Esophagus muscularis mucosa (tissue), 4 donors: ENCODE measurements around the gene VAMP1. TPM values are rescaled to one million over a fixed set of nuclear protein-coding genes. Genes with fewer than 3 reads are reported as not detected.
"Not testable (repeated sequence)": the region's sequence is repeated elsewhere in the genome, so short reads cannot be mapped to it uniquely, and the experiment has no call there.

Source experiments
- DNase-seq: peaks from one replicate; pipeline ENCODE4 v3.0.0-alpha.2; 2017; ENCODE audit errors: extremely low spot score
- H3K27ac ChIP-seq, 4 donors: fragments of 200-600 bp; sonication (generic); replicated peaks in 1 of 4; 1 replicate in 3 of 4; 2 replicates in 1 of 4; pipeline ENCODE4 v1.5.1; 2016 to 2019; ENCODE audit warnings: mild to moderate bottlenecking in 1 of 4
- H3K27me3 ChIP-seq, 4 donors: fragments of 200-600 bp; sonication (generic); one replicate each; pipeline versions ENCODE4 v1.5.1 to v1.6.0; 2016 to 2019
- H3K36me3 ChIP-seq, 4 donors: fragments of 200-600 bp; sonication (generic); one replicate each; pipeline ENCODE4 v1.5.1; 2016 to 2019
- H3K4me1 ChIP-seq, 4 donors: fragments of 200-600 bp; sonication (generic); one replicate each; pipeline ENCODE4 v1.5.1; 2016 to 2019
- H3K4me3 ChIP-seq, 4 donors: fragments of 200-600 bp; sonication (generic); 1 replicate in 2 of 4; 2 replicates in 2 of 4; pipeline ENCODE4 v1.5.1; 2016 to 2019; ENCODE audit warnings: mild to moderate bottlenecking in 4 of 4, moderate library complexity in 1 of 4
- H3K9me3 ChIP-seq, 4 donors: fragments of 200-600 bp; sonication (generic); 1 replicate in 3 of 4; 2 replicates in 1 of 4; pipeline ENCODE4 v1.5.1; 2016 to 2019
- EP300 ChIP-seq: sonication (generic); formaldehyde crosslinking; IDR thresholded peaks from one replicate; pipeline ENCODE4 v1.6.1; 2017; ENCODE audit warnings: antibody characterized with exemption
- POLR2A ChIP-seq: fragments of 450-650 bp; IDR thresholded peaks from one replicate; pipeline ENCODE4 v1.6.1; 2017; ENCODE audit warnings: antibody characterized with exemption, moderate library complexity, mild to moderate bottlenecking, low read depth
- POLR2AphosphoS5 ChIP-seq, 2 donors: sonication (generic); formaldehyde crosslinking; IDR thresholded peaks; one replicate each; pipeline ENCODE4 v1.6.1; 2017; ENCODE audit warnings: antibody characterized with exemption in 2 of 2
- WGBS: methylation state at CpG from one replicate; pipeline ENCODE4 v1.1.5; 2018; 5-methylcytosine and 5-hydroxymethylcytosine counted together
- intact Hi-C: fragments of 100-400 bp; cut with DNase I; formaldehyde crosslinking; loops from one replicate; pipeline ENCODE4 v1.15.1; 2023
- total RNA-seq, 4 donors: library from RNA; depleted of rRNA; stranded (reverse); fragments of >200 nt; gene quantifications; one replicate each; pipeline versions ENCODE4 v1.1.0 to v1.2.1, GENCODE V29; 2016
- TF ChIP-seq, protein P1 (sequence below), 3 experiments: fragments of 200-600 bp in 2 of 3; fragments of 450-650 bp in 1 of 3; sonication (generic) in 2 of 3; IDR thresholded peaks; one replicate each; pipeline ENCODE4 v1.5.1; 2017 to 2019; ENCODE audit warnings: antibody characterized with exemption in 3 of 3, mild to moderate bottlenecking in 2 of 3, moderate library complexity in 1 of 3

The VAMP1 gene
- total RNA-seq, 4 donors from 2014 or later, result 4.5 to 8.7 (median 6.7) TPM

DNA sequence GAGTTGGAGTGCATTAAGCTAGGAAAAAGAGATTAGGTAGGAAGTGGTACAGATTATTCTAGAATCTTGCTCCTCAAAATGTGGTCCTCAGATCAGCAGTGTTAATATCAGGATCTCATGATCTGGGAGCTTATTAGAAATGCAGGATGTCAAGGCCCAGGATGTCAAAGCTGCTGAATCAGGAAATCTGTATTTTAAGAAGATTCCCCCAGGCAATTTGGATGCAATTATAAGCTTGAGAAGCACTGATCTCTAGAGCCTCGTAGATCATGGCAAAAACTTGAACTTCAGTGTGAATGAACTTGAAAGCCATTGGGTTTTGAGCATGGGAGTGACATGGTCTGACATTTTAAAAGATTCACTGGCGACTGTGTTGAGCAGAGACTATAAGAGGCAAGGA, 30.0 kb upstream of the VAMP1 start:
- Histone ChIP-seq H3K27me3 (no peaks in the 10 kb centered on the region), H3K4me3 (no peak overlapping the region), H3K36me3 (peaks cover 10 to 62% (median 41%) of the 10 kb centered on the region in 4 donors), H3K27ac (no peak overlapping the region), H3K9me3 (no peaks in the 10 kb centered on the region), H3K4me1 (peaks cover 2 to 13% (median 3%) of the 10 kb centered on the region in 4 donors)
- no peak for DNase-seq
- TF ChIP-seq, protein P1, sequence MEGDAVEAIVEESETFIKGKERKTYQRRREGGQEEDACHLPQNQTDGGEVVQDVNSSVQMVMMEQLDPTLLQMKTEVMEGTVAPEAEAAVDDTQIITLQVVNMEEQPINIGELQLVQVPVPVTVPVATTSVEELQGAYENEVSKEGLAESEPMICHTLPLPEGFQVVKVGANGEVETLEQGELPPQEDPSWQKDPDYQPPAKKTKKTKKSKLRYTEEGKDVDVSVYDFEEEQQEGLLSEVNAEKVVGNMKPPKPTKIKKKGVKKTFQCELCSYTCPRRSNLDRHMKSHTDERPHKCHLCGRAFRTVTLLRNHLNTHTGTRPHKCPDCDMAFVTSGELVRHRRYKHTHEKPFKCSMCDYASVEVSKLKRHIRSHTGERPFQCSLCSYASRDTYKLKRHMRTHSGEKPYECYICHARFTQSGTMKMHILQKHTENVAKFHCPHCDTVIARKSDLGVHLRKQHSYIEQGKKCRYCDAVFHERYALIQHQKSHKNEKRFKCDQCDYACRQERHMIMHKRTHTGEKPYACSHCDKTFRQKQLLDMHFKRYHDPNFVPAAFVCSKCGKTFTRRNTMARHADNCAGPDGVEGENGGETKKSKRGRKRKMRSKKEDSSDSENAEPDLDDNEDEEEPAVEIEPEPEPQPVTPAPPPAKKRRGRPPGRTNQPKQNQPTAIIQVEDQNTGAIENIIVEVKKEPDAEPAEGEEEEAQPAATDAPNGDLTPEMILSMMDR (IDR thresholded peaks at IDR 0.05), result no peak
- TF ChIP-seq POLR2AphosphoS5 (IDR thresholded peaks at IDR 0.05) (no peak), EP300 (no peak), POLR2A (no peak)
- intact Hi-C loops, result no loop called here
- 86% methylated on average over 2 of the region's 2 CpGs for WGBS

DNA sequence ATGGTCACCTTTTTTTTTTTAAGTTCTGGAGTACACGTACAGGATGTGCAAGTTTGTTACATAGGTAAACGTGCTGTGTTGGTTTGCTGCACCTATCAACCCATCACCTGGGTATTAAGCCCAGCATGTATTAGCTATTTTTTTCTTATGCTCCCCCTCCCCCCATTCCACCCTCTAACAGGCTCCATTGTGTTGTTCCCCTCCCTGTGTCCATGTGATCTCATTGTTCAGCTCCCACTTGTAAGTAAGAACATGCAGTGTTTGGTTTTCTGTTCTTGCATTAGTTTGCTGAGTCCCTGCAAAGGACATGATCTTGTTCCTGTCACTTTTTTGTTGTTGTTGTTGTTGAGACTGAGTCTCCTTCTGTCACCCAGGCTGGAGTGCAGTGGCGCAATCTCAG, 26.8 kb upstream of the VAMP1 start:
- H3K4me1 ChIP-seq, result peaks cover 20 to 31% (median 21%) of the 10 kb centered on the region in 4 donors
- intact Hi-C loops, DNase-seq, H3K27ac ChIP-seq, H3K9me3 ChIP-seq, H3K27me3 ChIP-seq, H3K4me3 ChIP-seq: not testable (repeated sequence)
- H3K36me3 ChIP-seq, result peaks cover 10 to 46% (median 37%) of the 10 kb centered on the region in 4 donors
- 69% methylated on average over 3 of the region's 3 CpGs for WGBS

DNA sequence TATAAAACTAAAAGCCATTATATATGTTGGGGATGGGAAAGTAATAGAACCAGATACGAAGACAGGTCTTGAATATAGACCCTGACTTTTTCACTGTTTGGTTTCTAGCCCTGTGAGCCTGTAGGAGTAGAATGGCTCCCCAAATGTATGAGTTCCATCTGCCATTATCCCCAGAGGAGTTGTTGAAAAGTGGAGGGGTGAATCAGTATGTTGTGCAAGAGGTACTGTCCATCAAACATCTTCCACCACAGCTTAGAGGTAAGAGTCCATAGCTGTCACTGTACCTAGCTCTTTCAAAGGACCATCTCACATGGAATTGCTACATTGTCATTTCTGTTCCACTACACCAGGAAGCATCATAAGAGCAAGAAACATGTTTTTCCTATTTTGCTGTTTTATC, 24.5 kb upstream of the VAMP1 start:
- intact Hi-C loops, result loop anchor here (2.0 kb wide), 1 partner anchor 38 kb away; no protein-coding TSS in a partner anchor
- DNase-seq, result no peak
- H3K36me3 ChIP-seq, result peaks cover 10 to 57% (median 48%) of the 10 kb centered on the region in 4 donors
- no peaks in the 10 kb centered on the region for H3K9me3 ChIP-seq
- WGBS, result 50% methylated on average over 1 of the region's 1 CpG
- peak overlapping the region in 1 of 4 donors; percentile 92 for H3K27ac ChIP-seq
- H3K4me3 ChIP-seq, result peak overlapping the region in 3 of 4 donors; percentile 9 to 85 (median 77)
- no peaks in the 10 kb centered on the region for H3K27me3 ChIP-seq
- peaks cover 22 to 36% (median 26%) of the 10 kb centered on the region in 4 donors for H3K4me1 ChIP-seq
- no peak for TF ChIP-seq EP300
- TF ChIP-seq, protein P1 (IDR thresholded peaks at IDR 0.05), result no peak

DNA sequence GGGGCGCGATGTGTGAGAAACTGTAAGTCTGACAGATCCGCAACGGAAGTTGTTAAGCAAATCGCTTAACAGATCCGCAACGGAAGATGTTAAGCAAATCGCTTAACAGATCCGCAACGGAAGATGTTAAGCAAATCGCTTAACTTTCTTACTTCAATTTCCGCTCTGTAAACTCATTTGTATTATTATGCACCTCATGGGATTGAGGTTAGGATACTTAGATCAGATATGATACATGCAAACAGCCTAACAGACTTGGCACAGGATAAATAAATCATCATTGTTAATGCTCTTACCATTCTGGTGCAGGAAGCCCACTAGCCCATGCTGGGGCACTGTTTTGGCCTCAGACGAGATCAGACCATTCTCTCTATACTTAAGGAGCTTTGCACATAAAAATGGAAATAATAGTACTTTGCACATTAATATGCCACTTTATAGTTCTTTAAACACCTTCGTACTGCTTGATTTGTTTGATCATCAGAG, 23.8 kb upstream of the VAMP1 start:
- H3K9me3 ChIP-seq, result no peaks in the 10 kb centered on the region
- no peaks in the 10 kb centered on the region for H3K27me3 ChIP-seq
- intact Hi-C loops, result loop anchor here (2.0 kb wide), 1 partner anchor 38 kb away; no protein-coding TSS in a partner anchor
- DNase-seq, result no peak
- TF ChIP-seq POLR2A (no peak), POLR2AphosphoS5 (IDR thresholded peaks at IDR 0.05) (no peak), EP300 (no peak)
- TF ChIP-seq, protein P1 (IDR thresholded peaks at IDR 0.05), result no peak
- peak overlapping the region; percentile 61 to 85 (median 80) for H3K4me3 ChIP-seq
- WGBS, result 0% methylated on average over 14 of the region's 14 CpGs
- H3K4me1 ChIP-seq, result peaks cover 22 to 36% (median 26%) of the 10 kb centered on the region in 4 donors
- H3K36me3 ChIP-seq, result peaks cover 6 to 50% (median 44%) of the 10 kb centered on the region in 4 donors
- peak overlapping the region; percentile 92 to 96 (median 96) for H3K27ac ChIP-seq

DNA sequence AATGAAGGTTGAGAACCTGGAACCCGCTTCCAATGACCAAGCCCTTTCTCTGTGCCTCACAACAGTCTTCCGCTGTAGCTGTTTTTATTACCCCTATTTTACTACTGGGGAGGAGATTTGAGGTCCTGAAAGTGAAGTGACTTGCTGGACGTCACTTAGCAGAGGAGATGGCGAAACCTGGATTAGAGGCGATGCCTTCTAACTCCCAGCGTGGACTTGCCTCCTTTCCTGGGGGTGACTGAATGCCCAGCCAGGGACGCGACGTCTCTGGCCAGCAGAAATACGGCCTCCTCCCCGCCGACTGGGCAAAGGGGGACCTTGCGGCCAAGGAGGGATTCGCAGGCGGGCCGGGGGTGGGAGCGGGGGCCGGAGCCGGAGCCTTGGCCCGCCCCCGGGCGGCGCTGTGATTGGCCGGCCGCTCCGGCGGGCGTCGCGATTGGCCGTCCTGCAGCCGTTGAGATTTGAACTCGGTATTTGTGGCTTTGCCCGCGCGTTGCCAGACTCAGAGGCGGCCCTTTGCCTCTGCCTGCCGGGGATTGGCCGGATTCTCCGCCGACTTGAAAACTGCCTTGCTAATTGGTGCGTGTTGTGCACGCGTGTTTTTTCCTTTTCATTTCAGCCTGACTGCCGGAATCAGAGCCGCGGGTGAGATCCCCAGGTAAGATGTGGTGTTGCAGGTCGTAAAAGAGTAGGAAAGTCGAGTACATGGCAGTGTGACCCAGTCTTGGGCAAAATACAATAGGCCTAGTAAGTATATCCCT, 23.2 kb upstream of the VAMP1 start, which contains the start of gene NCAPD2:
NCAPD2 (plus strand) TSS at position 606 of the 761 bp plus-strand sequence. CDS start 997 bp downstream, outside the sequence.
- H3K4me3 ChIP-seq, result peak within 1 kb of the TSS; percentile 61 to 85 (median 80)
- 0% methylated on average over 11 of the region's 49 CpGs for WGBS
- intact Hi-C loops, result loop anchor here (2.0 kb wide), 1 partner anchor 39 kb away; no protein-coding TSS in a partner anchor
- no peaks in the 10 kb centered on the region for H3K27me3 ChIP-seq
- H3K27ac ChIP-seq, result peak within 1 kb of the TSS; percentile 92 to 96 (median 96)
- no peak for TF ChIP-seq EP300
- TF ChIP-seq POLR2AphosphoS5 (IDR thresholded peaks at IDR 0.05), result peak; percentile 23 to 86
- TF ChIP-seq POLR2A, result peak; percentile 6
- TF ChIP-seq, protein P1 (IDR thresholded peaks at IDR 0.05), result peak; percentile 19 to 67 (median 43)
- DNase-seq, result peak; percentile 98
- H3K4me1 ChIP-seq, result peaks cover 22 to 36% (median 26%) of the 10 kb centered on the region in 4 donors
- H3K9me3 ChIP-seq, result no peaks in the 10 kb centered on the region
- peaks cover 0 to 44% (median 38%) of the 10 kb centered on the region in 4 donors for H3K36me3 ChIP-seq
